ENCODE measurements around the gene HDAC11.
"Not testable (repeated sequence)": the region's sequence is repeated elsewhere in the genome, so short reads cannot be mapped to it uniquely, and the experiment has no call there.

Gene HDAC11

DNA sequence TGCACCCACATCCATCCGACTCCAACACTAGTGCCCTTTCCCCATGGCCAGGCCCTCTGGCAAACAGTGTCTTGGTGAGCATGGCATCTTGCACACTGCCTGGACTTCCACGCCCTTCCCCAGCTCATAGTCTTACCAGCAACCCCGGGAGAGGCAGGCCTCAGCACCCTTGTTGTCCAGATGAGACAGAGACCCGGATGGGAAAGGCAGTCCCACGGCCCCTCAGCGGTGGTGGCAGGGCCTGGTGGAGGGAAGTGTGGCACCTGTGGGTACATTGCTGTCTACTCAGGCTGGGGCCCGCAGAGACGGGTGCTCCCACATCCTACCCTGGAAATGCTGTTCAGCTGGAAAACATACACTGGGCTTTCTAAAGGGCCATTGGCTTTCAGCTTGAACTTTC is 28.4 kb downstream of the HDAC11 start:
- no peak for DNase-seq

DNA sequence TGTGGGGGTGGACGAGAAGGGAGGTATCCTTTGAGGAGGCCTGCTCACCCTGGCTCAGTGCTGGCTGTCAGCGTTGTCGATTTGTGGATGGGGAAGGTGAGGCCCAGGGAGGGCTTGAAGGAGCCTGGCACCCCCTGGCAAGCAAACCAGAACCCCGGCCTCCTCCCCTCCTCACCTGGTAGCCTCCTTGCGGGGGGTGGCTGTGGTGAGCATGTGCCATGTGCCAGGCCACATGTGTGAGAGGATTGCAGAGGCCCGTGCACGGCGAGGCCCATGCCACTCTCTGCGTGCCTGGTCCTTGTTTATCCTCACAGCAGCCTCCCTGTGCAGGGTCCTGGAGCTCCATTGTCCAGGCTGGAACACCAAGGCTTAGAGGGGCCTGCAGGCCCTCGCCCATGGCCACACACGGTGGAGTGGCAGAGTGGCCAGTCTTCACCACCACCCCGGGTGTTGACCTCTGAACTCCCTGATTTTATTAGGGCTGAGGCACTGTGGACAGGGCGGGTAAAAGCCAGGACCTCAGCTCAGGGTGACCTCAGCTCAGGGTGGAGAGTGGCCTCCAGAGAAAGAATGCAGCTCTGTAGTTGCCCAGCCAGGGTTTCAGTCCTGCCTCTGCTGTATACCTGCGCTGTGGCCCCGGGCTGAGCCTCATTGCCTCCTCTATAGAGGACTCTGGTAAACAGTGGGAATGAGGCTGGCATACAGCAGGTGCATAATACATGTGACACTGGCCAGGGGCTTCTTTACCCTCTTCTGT is 29.1 kb downstream of the HDAC11 start:
- DNase-seq = no peak

DNA sequence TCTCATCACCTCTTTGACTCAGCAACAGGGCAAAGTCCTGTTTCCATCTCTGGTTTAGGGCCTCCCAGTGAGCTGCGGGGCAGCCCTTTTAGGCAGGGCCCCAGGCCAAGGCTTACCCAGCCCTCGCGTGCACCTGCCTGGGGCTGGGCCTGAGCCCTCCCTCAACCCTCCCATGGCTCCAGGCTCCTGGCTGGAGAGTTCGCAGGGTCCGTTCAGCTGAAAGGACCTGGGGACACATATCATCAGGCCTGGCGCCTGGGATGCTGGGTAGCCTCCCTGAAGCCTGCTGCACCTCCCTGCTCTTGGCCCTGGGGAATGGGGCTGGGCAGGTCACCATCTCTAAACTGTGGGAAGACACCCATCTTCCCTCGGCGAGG is 29.7 kb downstream of the HDAC11 start:
- DNase-seq = no peak

DNA sequence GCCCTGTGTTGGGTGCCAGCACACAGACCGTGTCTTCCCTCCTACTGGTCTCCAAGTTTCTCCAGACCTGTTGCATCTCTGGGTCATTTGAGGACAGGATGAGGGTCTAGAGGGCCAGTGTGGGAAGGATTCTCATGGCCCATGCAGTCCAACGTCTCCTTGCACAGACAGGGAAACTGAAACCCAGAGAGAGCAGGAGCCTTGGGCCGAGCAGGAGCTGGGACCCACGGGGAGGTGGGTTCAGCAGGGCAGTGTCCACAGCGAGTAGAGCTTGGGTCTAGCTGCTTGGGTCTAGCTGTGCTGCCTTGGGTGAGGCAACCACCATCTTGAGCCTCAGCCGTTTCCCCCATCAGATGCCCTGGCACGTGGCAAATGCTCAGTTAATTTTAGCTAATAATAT is 32.3 kb downstream of the HDAC11 start:
- no peak for DNase-seq

DNA sequence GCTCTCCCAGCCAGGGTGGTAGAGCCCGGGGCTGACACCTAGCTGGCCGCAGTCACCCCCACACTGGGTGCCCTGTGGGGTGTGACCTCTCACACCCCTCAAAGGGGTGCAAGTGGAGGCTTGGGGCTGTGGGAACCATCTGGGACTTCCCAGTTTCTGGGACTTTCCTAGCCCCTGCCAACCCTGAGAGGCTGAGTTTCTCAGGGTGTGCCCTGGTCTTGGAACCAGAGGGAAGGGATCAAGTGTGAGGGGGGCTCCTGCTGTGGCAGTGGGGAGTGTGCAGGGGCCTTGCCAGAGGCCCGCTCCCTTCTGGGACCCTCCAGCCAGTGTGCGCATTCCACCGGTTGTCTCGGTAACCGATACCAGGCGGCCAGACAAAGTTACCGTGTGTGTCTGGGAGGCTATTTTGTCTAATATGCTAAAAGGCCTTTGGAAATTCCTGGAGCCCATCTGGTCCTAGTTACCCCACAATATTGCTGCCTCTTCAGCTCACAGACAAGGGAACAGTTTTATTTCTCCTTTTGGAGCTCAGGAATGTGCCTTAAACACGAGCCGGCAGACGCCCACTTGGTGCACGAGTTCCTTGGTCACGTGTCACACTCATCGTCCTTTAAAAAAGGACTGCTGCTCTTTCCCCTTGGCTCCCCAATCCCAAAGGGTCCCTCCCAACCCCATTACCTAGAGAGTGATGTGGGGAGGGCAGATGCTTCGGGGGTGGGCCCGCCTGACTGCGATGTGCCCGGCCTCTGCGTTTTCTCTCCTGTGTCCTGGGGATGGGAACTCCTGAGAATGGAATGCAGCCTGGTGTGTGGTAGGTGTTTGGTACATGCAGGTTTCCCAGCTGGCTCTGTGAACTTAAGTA is 33.2 kb downstream of the HDAC11 start:
- no peak for DNase-seq

DNA sequence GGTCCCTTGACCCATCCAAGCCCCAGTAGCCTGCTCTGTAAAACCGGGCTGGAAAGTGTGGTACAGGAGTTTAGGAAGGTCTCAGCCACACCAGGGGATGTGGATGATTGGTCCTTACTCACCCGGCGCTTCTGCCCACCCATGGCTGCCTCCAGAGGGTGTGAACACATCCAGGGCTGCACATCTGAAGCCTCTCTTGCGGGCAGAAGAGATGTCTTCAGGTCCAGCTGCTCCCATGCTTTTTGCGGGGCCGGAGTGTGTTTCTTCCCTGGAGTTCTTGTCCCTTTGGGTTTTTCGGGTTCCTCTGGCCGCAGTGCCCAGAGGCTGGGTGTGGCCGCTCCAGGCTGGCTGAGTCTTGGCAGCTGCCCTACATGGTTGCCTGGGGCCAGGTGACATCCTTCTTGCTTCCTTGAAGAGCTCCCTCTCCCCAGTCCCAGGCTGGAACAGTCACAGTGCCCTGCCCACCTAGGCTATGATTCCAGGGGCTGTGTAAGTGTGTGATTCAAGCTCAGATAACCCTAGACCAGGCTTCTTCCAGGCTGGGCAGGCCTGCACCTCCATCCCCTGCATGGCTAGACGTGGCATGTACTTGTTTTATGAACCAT is 33.9 kb downstream of the HDAC11 start:
- DNase-seq = no peak

DNA sequence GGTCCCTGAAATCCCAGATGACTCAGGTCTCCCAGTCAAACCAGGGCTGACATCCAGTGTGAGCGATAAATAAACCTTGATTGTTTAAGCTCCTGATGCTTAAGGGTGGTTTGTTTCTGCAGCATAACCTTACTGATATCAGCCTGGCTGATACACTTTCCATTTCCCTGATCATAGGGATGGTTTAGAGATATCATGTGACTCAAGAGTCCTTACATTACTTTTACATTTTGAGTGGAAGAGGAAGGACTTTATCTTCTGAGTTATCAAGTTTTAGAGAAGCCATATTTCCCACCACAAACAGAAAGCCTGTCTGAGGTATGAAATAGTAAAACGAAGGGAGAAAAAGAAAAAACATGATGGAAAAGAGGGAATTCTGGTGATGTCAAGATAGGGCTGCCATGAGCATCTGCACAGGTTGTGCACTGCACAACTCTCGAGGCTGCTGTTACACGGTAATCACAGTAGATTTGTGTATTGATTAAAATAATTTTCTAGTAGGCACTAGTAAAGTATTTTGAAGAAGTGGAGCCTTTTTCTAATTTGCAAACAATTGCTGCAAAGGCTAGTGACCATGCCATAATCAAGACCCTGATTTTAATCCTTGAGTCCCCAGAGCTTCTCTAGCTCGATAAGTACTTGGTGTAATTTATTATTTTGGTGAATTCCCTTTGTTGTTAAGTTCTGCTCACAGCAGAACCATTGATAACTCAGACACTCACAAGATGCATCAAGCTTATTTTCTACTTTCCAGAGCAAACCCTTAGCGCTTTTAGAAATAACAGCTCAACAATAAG is 34.7 kb downstream of the HDAC11 start:
- no peak for DNase-seq

DNA sequence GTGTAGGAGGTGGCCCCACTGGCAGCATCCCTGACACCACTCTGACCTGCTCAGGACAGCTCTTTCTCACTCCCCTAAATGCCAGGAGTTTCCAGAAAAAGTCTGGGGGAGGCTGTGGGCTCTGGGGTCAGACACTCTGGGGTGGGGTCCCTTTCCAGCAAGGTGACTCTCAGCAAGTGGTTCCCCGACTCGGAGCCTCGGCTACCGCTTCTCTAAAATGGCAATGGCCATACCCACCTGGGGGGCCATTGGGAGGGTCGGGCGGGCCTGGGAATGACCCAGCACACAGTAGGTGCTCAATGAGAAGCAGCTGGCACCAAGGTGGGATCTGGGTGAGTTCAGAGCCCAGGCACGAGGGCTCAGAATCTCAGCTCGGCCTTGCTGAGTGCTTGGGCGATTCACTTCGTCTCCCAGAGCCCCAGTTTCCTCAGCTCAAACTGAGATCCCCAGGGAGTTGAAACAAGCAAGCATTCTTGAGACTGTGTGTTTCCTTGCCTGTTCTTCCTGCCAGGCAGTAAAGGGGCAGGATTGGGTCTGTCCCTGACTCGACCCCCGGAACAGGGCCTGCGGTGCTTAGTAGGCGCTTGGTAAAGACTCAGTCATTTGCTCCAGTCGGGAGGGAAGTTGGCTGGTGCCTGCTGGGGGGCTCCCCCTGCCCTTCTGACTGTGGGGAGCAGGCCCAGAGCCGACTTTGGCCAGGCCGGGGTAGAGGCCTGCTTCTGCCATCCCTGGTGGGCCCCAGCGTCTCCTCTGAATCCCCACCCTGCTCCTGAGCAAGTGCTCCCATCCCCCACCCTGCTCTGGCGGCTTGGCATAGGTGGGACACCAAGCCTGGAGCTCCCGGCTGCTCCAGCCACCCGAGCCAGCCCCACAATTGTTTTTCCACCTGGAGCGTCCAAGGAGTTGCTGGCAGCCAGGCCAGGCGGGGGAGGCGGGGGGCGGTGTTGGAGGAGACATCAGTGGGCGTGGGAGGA is 36.0 kb downstream of the HDAC11 start:
- no peak for DNase-seq

DNA sequence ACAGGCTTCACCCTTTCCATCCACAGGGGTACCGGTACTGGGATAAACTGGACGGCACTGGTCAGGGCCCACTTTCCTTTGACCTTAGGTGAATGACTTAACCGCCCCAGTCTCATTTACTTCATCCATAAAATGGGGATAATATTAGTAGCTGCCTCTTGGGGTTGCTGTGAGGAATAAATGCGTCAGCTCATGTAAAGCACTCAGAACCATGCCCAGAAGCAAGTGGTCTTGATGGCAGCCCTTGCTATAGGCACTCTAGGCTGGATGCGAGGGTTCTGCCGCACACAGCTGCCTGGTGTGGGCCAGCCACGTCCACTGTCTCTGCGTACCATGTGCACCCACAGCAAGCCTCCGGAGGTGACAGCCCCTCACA is 36.6 kb downstream of the HDAC11 start:
- DNase-seq = no peak

DNA sequence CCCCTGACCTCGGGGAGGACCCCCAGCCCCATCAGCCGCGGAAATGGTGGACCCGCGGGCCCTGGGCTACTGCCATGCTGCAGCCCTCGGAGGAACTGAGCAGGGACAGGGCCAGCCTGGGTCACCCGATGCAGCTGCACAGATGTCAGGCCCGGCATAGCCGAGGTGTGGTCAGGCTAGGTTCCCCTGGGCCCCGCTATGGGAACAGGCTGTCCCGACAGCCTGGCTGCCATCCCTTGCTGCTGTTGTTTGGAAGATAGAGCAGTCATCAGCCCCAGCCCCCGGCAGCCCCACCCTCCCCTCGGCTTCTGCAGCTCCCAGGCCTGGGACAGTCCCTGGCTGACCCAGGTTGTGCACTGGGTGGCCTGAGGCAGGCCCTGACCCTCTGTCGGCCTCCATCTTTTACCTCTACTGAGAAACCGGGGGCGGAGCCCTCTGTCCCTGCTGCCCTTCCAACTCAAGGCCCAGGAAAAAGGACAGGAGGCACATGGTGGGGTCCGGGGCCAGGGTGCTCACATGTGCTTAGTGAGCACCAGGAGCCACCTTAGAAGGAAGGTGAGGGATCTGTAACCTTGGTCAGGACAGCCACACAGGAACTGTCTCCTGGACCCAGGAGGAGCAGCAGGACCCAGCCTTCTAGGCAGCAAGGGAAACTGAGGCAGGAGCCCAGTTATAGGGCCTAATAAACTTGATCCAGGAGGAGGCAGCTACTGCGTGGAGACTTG is 37.3 kb downstream of the HDAC11 start:
- no peak for DNase-seq

DNA sequence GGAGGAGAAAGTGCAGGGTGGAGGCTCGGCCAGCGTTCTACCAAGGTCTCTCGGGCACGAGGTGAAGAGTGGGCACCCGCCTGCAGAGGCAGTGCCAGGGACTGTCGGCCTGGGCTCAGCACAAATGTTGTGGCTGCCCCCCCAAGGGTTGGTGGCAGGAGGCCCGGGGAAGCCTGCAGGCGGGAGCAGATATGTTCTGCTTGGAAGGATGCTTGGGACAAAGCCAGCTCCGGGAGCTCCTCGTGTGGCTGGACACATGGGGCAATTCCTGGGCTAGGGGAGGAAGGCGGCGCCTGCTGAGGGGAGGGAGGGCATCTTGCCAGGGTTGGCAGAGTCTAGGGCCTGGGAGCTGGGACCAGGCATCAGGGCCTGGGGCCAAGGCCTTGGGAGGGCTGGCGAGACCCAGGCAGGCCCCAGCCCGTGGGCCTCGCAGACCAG is 38.4 kb downstream of the HDAC11 start:
- no peak for DNase-seq

DNA sequence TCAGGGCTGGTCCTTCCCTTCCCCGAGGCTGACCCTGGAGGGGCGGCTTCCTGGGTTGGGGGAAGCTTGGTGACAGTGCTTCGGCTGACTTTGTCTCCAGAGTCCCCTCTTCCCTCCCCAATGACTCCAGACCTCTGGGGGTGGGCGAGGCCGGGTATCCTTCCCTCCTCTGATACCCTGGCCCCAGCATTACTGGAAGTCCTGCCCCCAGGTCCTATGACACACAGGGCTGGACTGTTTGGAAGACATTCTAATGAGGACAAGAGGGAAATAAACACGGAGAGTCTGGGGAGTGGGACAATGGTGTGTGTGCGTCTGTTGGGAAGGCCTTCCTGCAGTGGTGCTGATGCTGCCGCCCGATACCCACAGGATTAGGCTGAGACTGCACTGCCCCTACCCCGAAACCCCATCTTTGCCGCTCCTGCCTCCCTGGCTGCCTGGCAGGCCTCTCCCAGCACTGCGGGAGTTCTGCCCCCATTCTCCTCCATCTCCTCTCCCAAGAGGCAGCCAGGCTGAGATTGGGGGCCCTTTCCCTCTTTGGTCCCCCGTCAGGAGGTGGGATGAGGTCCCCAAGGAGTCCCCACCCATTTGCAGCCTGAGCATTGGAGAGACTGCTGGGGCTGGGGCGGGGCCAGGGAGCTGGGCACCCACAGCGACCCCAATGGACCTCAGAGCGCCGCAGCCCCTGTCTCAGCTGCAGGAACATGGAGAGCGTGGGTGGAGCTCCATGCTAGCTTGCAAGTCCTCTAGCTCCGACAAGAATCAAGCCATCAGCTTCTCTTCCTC is 39.1 kb downstream of the HDAC11 start:
- DNase-seq = no peak

DNA sequence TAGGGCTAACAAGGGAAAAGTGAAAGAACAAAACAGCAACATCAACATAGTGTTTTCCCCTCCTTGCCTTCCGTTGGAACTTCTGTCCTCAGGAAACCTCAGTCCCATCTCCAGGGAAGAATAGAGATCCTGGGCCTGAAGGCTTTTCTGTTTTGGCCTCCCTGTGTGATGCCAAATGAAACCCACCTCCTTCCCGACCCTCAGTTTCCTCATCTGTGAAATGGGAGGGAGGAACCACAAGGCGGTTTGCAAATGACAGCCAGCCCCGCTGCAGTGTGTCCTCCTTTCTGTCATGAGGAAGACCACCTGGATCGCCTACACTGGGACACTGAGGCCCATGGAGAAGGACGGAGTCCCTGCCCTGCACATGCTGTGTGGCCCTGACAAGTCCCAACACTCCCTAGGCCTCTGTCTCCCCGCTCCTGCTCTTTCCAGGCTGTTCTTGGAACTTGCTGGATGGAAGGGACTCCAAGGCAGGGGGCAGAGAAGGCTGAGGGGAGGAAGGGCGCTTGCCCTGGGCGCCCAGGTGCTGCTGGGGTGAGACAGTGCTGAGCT is 40.3 kb downstream of the HDAC11 start:
- no peak for DNase-seq

DNA sequence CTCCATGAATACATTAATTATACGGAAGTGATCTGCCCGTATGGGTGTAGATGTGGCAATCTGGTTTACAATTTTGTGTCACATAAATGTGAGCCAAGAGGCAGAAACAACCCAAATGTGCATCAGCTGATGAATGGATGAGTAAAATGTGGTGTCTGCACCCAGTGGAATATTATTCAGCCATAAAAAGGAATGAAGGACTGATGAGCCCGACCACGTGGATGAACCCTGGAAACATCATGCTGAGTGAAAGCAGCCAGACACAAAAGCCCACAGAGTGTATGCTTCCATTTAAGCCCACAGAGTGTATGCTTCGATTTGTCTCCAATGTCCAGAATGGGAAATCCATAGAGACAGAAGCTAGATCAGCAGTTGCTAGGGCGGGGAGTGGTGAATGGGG is 41.2 kb downstream of the HDAC11 start:
- DNase-seq = no peak

DNA sequence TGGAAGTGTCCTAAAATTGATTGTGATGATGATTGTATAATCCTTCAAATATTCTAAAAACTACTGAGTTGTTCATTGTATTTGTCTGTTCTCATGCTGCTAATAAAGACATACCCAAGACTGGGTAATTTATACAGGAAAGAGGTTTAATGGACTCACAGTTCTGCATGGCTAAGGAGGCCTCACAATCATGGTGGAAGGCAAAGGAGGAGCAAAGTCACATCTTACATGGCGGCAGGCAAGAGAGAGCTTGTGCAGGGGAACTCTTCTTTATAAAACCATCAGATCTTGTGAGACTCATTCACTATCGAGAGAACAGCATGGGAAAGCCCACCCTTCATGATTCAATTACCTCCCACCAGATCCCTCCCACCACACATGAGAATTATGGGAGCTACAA is 41.6 kb downstream of the HDAC11 start:
- not testable (repeated sequence) for DNase-seq

DNA sequence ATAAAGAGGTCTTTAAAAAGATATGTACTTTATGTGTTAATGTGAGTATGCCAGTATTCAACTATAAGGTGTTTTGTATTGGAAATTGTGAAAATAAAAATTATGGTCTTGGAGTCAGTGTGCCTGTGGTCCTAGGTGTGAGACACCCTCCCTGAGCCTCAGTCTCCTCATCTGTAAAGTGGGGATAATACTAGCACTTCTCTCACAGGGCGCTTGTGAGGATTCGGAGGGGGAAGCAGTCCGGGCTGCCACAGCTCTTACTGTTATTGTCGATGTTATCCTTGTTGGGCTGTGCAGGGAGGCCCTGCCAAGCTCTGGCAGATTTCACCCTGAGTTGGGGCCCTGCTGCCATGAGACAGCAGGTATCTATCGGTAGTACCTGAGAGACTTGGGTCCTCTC is 42.1 kb downstream of the HDAC11 start:
- no peak for DNase-seq

DNA sequence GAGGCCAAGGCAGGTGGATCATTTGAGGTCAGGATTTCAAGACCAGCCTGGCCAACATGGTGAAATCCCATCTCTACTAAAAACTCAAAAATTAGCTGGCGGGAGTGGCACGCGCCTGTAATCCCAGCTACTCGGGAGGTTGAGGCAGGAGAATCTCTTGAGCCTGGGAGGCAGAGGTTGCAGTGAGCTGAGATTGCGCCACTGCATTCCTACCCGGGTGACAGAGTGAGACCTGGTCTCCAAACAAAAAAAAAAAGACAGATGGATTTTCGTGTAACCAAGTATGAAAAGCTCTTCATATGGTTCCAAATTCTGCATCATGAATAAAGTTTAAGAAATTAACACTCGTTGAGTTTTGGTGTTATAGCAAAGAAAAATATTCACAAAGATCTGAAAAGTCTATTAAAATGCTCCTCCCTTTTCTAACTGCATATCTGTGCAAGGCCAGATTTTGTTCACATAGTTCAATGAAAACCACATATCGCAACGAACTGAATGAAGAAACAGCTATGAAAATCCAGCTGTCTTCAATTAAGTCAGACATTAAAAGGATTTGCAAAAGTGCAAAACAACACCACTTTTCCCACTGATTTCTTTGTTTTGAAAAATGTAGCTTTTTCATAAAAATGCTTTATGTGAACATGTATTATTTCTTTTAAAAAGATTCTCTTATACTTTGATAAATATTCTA is 45.0 kb downstream of the HDAC11 start:
- no peak for DNase-seq

DNA sequence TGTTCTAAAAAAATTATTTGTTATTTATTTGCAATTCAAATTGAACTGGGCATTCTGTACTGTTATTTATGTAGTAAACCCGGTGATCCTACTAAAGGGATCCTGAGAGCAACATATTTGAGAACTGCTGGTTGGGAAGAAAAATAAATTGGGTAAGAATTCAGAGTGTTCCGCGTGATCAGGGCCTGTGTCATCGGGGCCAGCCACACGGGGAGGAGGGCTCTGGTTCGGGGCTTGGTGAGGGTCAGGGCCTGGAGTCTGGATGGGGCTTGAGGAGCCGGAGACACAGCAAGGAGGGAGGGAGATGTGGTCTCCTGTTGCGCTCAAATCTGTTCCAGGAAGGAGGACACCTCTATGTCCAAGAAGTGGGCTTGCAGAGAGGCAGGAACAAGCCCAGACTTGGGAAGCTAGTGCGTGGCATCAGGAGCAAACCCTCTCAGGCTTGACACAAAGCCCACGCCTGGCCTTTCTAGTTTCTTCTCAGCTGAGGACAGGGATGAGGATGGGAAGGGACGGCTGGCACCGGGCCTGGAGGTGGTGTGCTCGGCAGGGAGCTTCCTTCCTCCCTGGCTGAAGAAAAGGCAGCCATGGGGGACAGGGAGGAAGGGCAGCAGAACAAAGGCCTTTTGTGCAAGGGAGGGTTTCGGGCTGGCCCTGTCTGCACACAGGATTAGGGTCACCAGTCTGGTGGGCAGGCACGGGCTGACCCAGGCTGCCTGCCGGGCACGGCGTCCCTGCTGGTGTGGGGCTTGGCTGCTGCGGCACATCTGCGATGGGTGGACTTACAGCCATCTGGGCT is 45.9 kb downstream of the HDAC11 start:
- DNase-seq = no peak

DNA sequence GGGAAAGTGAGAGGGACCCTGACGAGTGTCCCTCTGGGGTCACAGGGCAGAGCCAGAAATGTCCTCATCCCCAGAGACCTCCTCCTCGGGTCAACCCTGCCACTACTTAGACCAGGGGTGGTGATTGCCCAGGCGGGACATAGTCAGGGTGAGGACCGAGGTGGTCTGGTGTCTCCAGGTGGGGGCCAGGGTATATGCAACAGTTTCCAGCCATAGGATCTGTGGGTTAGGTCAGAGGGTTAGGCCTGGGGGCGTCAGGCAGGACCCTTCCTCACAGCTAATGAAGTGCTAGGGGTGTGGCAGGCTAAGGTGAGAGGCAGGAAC is 46.5 kb downstream of the HDAC11 start:
- DNase-seq = no peak
